DND-41 (cell line): ENCODE data around the gene ARHGEF19.

Experiments
- ATAC-seq: fragments of 200-7000 bp; cut with Tn5 transposase; 3 replicates; pipeline ENCODE4 v1.9.1; 2021; ENCODE audit warnings: low read depth; ENCODE audit not compliant: insufficient read depth
- DNase-seq: peaks from one replicate; pipeline ENCODE4 v3.0.0-alpha.2; 2020
- H2AFZ ChIP-seq: 2 replicates; pipeline ENCODE4 v1.6.0; 2012; ENCODE audit warnings: low read depth, low read length
- H3K27ac ChIP-seq: 2 replicates; pipeline ENCODE4 v1.5.1; 2012; ENCODE audit warnings: low read length, inconsistent platforms
- H3K27me3 ChIP-seq: fragments of 200-600 bp; sonication (generic); 2 replicates; pipeline ENCODE4 v1.6.0; 2012; ENCODE audit warnings: low read length, mild to moderate bottlenecking, inconsistent platforms; ENCODE audit not compliant: insufficient read depth, poor library complexity
- H3K36me3 ChIP-seq: 2 replicates; pipeline ENCODE4 v1.5.1; 2012; ENCODE audit warnings: low read length, inconsistent platforms; ENCODE audit not compliant: insufficient read depth
- H3K4me1 ChIP-seq: 2 replicates; pipeline ENCODE4 v1.5.1; 2012; ENCODE audit warnings: mild to moderate bottlenecking, low read length; ENCODE audit not compliant: insufficient read depth
- H3K4me2 ChIP-seq: 2 replicates; pipeline ENCODE4 v1.6.0; 2012; ENCODE audit warnings: mild to moderate bottlenecking, moderate library complexity, low read length, inconsistent platforms; ENCODE audit not compliant: insufficient read depth
- H3K4me3 ChIP-seq, 2 experiments: fragments of 200-600 bp in 1 of 2; shearing (Covaris generic) in 1 of 2; 2 replicates each; pipeline ENCODE4 v1.5.1; 2012 to 2016; ENCODE audit warnings: inconsistent platforms in 2 of 2, low read length in 2 of 2, mild to moderate bottlenecking in 2 of 2, low read depth in 1 of 2, moderate library complexity in 1 of 2
- H3K79me2 ChIP-seq: 2 replicates; pipeline ENCODE4 v1.6.0; 2012; ENCODE audit warnings: low read length, inconsistent platforms; ENCODE audit not compliant: insufficient read depth
- H3K9ac ChIP-seq: 2 replicates; pipeline ENCODE4 v1.6.0; 2012; ENCODE audit warnings: low read depth, mild to moderate bottlenecking, inconsistent platforms, low read length, moderate library complexity
- H3K9me3 ChIP-seq: 2 replicates; pipeline ENCODE4 v1.5.1; 2012; ENCODE audit warnings: low read length, moderate library complexity, mild to moderate bottlenecking, inconsistent platforms; ENCODE audit not compliant: insufficient read depth, severe bottlenecking
- H4K20me1 ChIP-seq: 2 replicates; pipeline ENCODE4 v1.6.0; 2012; ENCODE audit warnings: low read length; ENCODE audit not compliant: insufficient read depth
- CTCF ChIP-seq: IDR thresholded peaks from 2 replicates; pipeline ENCODE4 v1.5.1; 2012; ENCODE audit warnings: borderline replicate concordance, low read length, moderate library complexity, mild to moderate bottlenecking; ENCODE audit not compliant: poor library complexity, severe bottlenecking; ENCODE audit errors: extremely low read depth
- EZH2 ChIP-seq: IDR thresholded peaks from 3 replicates; pipeline ENCODE4 v1.6.1; 2012; ENCODE audit warnings: borderline replicate concordance, low read depth, mild to moderate bottlenecking, moderate library complexity, low read length, inconsistent platforms; ENCODE audit not compliant: severe bottlenecking

The ARHGEF19 gene

GRCh38 chr1:16153999-16154673 is 58.3 kb downstream of the ARHGEF19 start:
- H2AFZ ChIP-seq: no peak overlapping the region
- H3K4me2 ChIP-seq: no peak overlapping the region
- H3K4me3 ChIP-seq: no peak overlapping the region
- no peaks in the 10 kb centered on the region for H3K9me3 ChIP-seq
- DNase-seq (no peak), ATAC-seq (no peak)
- no peaks in the 10 kb centered on the region for H3K36me3 ChIP-seq
- no peaks in the 10 kb centered on the region for H3K27me3 ChIP-seq
- H3K79me2 ChIP-seq: no peaks in the 10 kb centered on the region
- peaks cover 35% of the 10 kb centered on the region for H4K20me1 ChIP-seq
- TF ChIP-seq EZH2: no peak
- TF ChIP-seq CTCF: no peak
- no peak overlapping the region for H3K9ac ChIP-seq
- no peak overlapping the region for H3K27ac ChIP-seq
- H3K4me1 ChIP-seq: peaks cover 16% of the 10 kb centered on the region

GRCh38 chr1:16153096-16153998 is 59.1 kb downstream of the ARHGEF19 start:
- H3K4me2 ChIP-seq: no peak overlapping the region
- H3K9me3 ChIP-seq: no peaks in the 10 kb centered on the region
- no peak for DNase-seq
- H4K20me1 ChIP-seq: peaks cover 38% of the 10 kb centered on the region
- peaks cover 16% of the 10 kb centered on the region for H3K4me1 ChIP-seq
- no peak for ATAC-seq
- no peak for TF ChIP-seq EZH2
- TF ChIP-seq CTCF: no peak
- no peaks in the 10 kb centered on the region for H3K79me2 ChIP-seq
- no peak overlapping the region for H2AFZ ChIP-seq
- H3K27me3 ChIP-seq: no peaks in the 10 kb centered on the region
- no peak overlapping the region for H3K4me3 ChIP-seq
- H3K27ac ChIP-seq: no peak overlapping the region
- no peaks in the 10 kb centered on the region for H3K36me3 ChIP-seq
- no peak overlapping the region for H3K9ac ChIP-seq

- Histone ChIP-seq H3K27ac (no peak overlapping the region), H3K9ac (no peak overlapping the region), H3K79me2 (no peaks in the 10 kb centered on the region), H3K27me3 (no peaks in the 10 kb centered on the region), H3K36me3 (no peaks in the 10 kb centered on the region), H4K20me1 (peaks cover 40% of the 10 kb centered on the region), H2AFZ (no peak overlapping the region), H3K9me3 (no peaks in the 10 kb centered on the region), H3K4me1 (peaks cover 16% of the 10 kb centered on the region), H3K4me2 (no peak overlapping the region), H3K4me3 (no peak overlapping the region)
- no peak for DNase-seq
- TF ChIP-seq CTCF (no peak), EZH2 (no peak)
- no peak for ATAC-seq
These were observed 59.9 kb downstream of the ARHGEF19 start for GRCh38 chr1:16152481-16153087.
